ENCODE measurements around the gene COL12A1. TPM values are rescaled to one million over a fixed set of nuclear protein-coding genes. Genes with fewer than 3 reads are reported as not detected.

Gene COL12A1
- total RNA-seq, 2 experiments from 2014 or later = not detected

- CTCF ChIA-PET (ENCODE audit: unreplicated experiment) = no interaction called here
- Histone ChIP-seq H4K20me1 (ENCODE audit: insufficient read depth, low read length) (no peaks in the 10 kb centered on the region), H3K4me2 (ENCODE audit: low read length) (no peak overlapping the region)
Observed at GRCh38 chr6:75166773-75167172, 39.1 kb downstream of the COL12A1 start.

GRCh38 chr6:75166236-75166635 is 39.6 kb downstream of the COL12A1 start:
- CTCF ChIA-PET (ENCODE audit: unreplicated experiment) = no interaction called here
- Histone ChIP-seq H3K79me2 (ENCODE audit: insufficient read depth, low read depth, low read length) (no peaks in the 10 kb centered on the region), H3K4me2 (ENCODE audit: low read length) (no peak overlapping the region), H3K4me3 (ENCODE audit: low read depth, low read length, poor library complexity, severe bottlenecking) (no peak overlapping the region), H3K4me1 (ENCODE audit: insufficient read depth, low read length, poor library complexity, severe bottlenecking) (no peaks in the 10 kb centered on the region), H3K9me3 (ENCODE audit: low read length) (no peaks in the 10 kb centered on the region), H4K20me1 (ENCODE audit: insufficient read depth, low read length) (no peaks in the 10 kb centered on the region), H3K36me3 (ENCODE audit: insufficient read depth, low read length) (no peaks in the 10 kb centered on the region), H3K27ac (ENCODE audit: low read depth, low read length, poor library complexity, severe bottlenecking) (no peak overlapping the region), H3K9me2 (ENCODE audit: insufficient read depth, low read length) (no peaks in the 10 kb centered on the region), H2AFZ (ENCODE audit: low read length) (no peak overlapping the region)
- TF ChIP-seq EZH2phosphoT487 (IDR thresholded peaks at IDR 0.05; ENCODE audit: borderline replicate concordance, low read depth, low read length) = no peak
- TF ChIP-seq CTCF (conservative IDR thresholded peaks at IDR 0.05; ENCODE audit: low read length) = no peak
- no peak for DNase-seq (ENCODE audit: low spot score)
- POLR2A ChIA-PET = no interaction called here
- BruUV-seq (replicated peaks) = no TSS peak
- intact Hi-C loops (cut with micrococcal nuclease; ENCODE audit: unreplicated experiment) = no loop called here

More at GRCh38 chr6:75166773-75167172, 39.1 kb downstream of the COL12A1 start:
- H3K79me2 ChIP-seq (ENCODE audit: insufficient read depth, low read depth, low read length) = no peaks in the 10 kb centered on the region
- H3K27ac ChIP-seq (ENCODE audit: low read depth, low read length, poor library complexity, severe bottlenecking) = no peak overlapping the region
- no TSS peak for BruUV-seq (replicated peaks)
- H3K9me2 ChIP-seq (ENCODE audit: insufficient read depth, low read length) = no peaks in the 10 kb centered on the region
- H3K9me3 ChIP-seq (ENCODE audit: low read length) = no peaks in the 10 kb centered on the region
- DNase-seq (ENCODE audit: low spot score) = no peak
- H3K4me1 ChIP-seq (ENCODE audit: insufficient read depth, low read length, poor library complexity, severe bottlenecking) = no peaks in the 10 kb centered on the region
- intact Hi-C loops (cut with micrococcal nuclease; ENCODE audit: unreplicated experiment) = no loop called here
- no peak overlapping the region for H3K4me3 ChIP-seq (ENCODE audit: low read depth, low read length, poor library complexity, severe bottlenecking)
- H3K36me3 ChIP-seq (ENCODE audit: insufficient read depth, low read length) = no peaks in the 10 kb centered on the region
- POLR2A ChIA-PET = no interaction called here
- no peak overlapping the region for H2AFZ ChIP-seq (ENCODE audit: low read length)
- TF ChIP-seq EZH2phosphoT487 (IDR thresholded peaks at IDR 0.05; ENCODE audit: borderline replicate concordance, low read depth, low read length) = no peak
- no peak for TF ChIP-seq CTCF (conservative IDR thresholded peaks at IDR 0.05; ENCODE audit: low read length)

DNA sequence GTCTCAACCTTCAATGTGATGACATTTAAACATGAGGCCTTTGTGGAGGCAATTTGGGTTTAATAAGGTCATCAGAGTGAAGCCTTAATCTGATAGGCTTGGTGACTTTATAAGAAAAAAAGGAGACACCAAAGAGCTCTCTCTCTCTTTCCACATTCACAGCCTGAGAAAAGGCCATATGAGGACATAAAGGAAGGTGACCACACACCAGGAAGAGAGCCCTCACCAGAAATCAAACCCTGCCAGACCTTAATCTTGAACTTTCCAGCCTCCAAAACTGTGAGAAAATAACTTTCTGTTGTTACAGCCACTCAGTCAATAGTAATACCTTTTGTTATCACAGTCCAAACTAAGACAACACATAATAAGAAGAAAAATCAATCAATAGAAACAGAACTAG is 47.7 kb downstream of the COL12A1 start:
- intact Hi-C loops (cut with micrococcal nuclease; ENCODE audit: unreplicated experiment) = no loop called here
- H4K20me1 ChIP-seq (ENCODE audit: insufficient read depth, low read length) = no peaks in the 10 kb centered on the region
- H3K36me3 ChIP-seq (ENCODE audit: insufficient read depth, low read length) = no peaks in the 10 kb centered on the region
- no peak overlapping the region for H3K27ac ChIP-seq (ENCODE audit: low read depth, low read length, poor library complexity, severe bottlenecking)
- H3K4me2 ChIP-seq (ENCODE audit: low read length) = no peak overlapping the region
- CTCF ChIA-PET (ENCODE audit: unreplicated experiment) = no interaction called here
- POLR2A ChIA-PET = no interaction called here
- no peaks in the 10 kb centered on the region for H3K9me3 ChIP-seq (ENCODE audit: low read length)
- H3K4me1 ChIP-seq (ENCODE audit: insufficient read depth, low read length, poor library complexity, severe bottlenecking) = no peaks in the 10 kb centered on the region
- no peaks in the 10 kb centered on the region for H3K79me2 ChIP-seq (ENCODE audit: insufficient read depth, low read depth, low read length)
- no peak overlapping the region for H2AFZ ChIP-seq (ENCODE audit: low read length)
- TF ChIP-seq CTCF (conservative IDR thresholded peaks at IDR 0.05; ENCODE audit: low read length) = no peak
- TF ChIP-seq EZH2phosphoT487 (IDR thresholded peaks at IDR 0.05; ENCODE audit: borderline replicate concordance, low read depth, low read length) = no peak
- H3K9me2 ChIP-seq (ENCODE audit: insufficient read depth, low read length) = no peaks in the 10 kb centered on the region
- DNase-seq (ENCODE audit: low spot score) = no peak
- H3K4me3 ChIP-seq (ENCODE audit: low read depth, low read length, poor library complexity, severe bottlenecking) = no peak overlapping the region
- BruUV-seq (replicated peaks) = no TSS peak
